GM18517 (cell line): ENCODE measurements around the gene ECHDC3.
A peak's percentile ranks its signal among the peaks of the same experiment; 100 is the strongest.

ENCODE experiments used
- ATAC-seq: cut with Tn5 transposase; IDR thresholded peaks from one replicate; pipeline ENCODE4 v1.9.1; 2021; ENCODE audit warnings: mild to moderate bottlenecking, moderate library complexity; ENCODE audit not compliant: unreplicated experiment

Gene ECHDC3

GRCh38 chr10:11746883-11747539 is 4.8 kb downstream of the ECHDC3 start:
- no peak for ATAC-seq

DNA sequence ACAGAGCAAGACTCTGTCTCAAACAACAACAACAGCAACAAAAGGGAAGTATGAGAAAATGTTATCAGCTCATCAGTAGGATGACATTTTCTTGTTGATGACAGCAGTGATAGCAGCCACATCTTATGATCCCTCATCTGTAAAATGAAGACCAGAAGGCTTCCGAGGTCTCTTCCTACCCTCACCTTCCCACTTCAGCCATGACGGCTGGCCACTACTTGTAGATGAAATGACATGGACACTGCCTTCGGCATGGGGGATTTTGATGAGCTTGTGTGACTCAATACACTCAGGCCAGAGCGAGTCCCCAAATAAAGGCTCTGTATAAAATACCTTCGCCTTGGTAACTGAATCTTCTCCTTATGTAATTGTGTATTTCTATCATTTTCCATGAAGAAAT is 6.7 kb downstream of the ECHDC3 start:
- no peak for ATAC-seq

DNA sequence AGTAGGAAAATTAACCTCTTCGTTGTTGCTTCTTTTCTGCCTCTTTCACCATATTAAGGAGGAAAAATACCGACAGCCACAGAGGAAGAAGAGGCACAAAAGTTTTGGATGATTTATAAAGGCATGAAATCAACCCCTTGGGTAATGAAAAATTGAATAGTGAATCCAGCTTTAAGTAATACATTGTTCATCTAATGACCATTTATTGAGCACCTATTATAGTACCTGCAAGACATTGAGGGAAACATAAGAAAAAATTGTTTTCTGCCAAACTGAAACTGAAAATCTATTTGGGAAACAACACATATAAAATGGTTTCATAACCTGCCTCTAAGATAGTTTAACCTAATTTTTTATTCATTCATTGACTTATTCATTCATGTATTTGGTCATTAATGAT is 8.2 kb downstream of the ECHDC3 start:
- no peak for ATAC-seq

- no peak for ATAC-seq
Measured at GRCh38 chr10:11754173-11754572, 12.0 kb downstream of the ECHDC3 start.

DNA sequence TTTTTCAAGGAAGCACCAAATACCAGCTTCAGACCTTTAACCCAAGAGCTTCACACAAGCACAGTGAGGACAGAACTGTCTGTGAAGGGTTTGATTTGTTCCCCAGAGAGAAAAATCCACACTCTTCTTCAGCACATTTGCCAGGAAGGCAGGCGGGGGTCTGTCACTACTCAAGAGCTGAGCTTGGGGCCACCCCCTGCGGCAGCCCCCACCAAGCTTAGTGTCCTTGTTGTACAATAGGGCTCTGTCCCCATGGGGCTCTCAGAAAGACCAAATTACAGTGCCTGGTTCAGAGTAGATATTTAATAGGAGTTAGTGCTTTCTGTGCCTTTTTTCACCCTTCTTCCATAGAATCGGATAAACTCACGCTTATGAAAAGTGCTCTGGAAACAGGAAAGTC is 12.4 kb downstream of the ECHDC3 start:
- ATAC-seq, result no peak

- ATAC-seq, result no peak
Measured at GRCh38 chr10:11755512-11756263, 13.5 kb downstream of the ECHDC3 start.

DNA sequence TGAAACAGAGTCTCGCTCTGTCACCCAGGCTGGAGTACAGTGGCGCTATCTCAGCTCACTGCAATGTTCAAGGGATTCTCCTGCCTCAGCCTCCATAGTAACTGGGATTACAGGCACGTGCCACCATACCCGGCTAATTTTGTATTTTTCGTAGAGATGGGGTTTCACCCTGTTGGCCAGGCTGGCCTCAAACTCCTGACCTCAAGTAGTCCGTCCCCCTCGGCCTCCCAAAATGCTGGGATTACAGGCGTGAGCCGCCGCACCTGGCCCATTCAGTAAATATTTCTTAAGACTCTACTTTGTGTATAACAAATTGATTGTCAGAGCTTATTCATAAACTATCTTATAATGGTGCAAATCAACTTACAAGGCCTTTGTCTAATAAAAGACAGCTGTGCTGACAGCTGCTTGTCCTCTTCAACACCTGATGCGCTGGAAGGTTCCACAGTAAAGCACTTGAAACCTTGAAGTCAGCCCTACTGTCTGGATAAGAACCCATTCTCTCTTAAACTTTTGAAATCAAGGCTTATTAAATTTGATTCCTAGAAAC is 14.7 kb downstream of the ECHDC3 start:
- ATAC-seq, result no peak

GRCh38 chr10:11757454-11757820 is 15.3 kb downstream of the ECHDC3 start:
- no peak for ATAC-seq

- peak; percentile 92 for ATAC-seq
Measured at GRCh38 chr10:11757821-11758463, 15.8 kb downstream of the ECHDC3 start.

DNA sequence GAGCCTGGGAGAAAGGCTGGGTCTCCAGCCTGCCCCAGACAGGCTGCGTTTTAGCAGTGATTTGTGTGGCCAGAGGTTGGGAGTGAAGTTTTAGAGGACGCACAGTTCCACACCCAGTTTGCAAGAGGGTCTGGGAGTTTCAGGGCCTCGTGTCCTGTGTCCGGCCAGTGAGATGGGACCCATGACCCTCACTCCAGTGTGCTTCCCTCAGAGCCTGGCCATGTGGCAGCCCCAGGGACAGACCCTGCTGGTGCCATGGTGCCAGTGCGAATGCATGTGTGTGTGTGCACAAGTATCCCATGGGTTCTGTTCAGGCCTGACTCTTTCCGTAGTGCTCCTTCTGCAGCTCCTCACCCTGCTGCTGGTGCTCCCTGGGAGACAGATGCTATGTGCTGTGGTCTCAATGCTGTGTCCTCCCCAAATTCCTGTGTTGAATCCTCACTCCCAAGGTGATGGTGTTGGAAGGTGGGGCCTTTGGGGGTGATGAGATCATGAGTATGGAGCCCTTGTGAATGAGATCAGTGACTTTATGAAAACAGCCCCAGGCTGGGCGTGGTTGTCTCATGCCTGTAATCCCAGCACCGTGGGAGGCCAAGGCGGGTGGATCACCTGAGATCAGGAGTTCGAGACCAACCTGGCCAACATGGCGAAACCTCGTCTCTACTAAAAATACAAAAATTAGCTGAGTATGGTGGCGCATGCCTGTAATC is 16.5 kb downstream of the ECHDC3 start:
- no peak for ATAC-seq

GRCh38 chr10:11759347-11759746 is 17.2 kb downstream of the ECHDC3 start:
- ATAC-seq, result no peak

GRCh38 chr10:11760151-11760550 is 18.0 kb downstream of the ECHDC3 start:
- ATAC-seq, result no peak

DNA sequence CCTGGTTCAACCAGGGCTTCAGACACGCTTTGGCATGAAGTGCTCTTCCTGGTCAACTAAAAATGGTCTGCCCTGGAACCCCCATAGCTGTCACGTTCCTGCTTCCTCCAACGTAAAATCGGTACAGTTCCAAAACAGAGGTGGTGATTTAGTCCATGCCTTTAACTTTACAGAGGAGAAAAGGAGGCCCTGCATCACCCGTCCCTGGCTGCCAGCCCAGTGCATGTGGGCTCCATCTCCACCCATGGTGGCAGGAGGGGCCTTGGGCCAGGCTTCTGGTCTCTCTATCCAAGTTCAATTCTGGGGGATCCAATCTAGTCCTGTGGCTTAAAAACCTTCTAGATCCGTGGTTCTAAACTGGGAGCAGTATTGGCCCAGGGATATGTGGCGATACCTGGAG is 18.7 kb downstream of the ECHDC3 start:
- no peak for ATAC-seq

DNA sequence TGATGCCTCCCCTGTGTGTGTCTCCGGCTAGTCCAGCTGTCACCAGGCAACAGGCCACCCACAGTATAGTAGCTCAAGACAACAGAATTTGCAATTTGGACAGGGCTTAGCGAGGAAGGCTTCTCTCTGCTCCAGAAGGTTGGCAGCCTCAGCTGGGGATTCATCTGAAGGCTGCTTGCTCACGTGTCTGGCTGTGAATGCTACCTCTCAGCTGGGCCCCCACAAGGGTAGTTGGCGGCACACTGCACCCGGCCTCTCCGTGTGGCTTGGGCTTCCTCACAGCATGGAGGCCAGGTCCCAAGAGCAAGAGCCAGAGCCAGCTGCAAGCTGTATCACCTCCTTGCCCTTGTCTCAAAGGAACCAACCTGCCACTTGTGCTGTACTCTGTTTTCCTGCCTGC is 19.2 kb downstream of the ECHDC3 start:
- no peak for ATAC-seq

GRCh38 chr10:11762706-11763500 is 20.7 kb downstream of the ECHDC3 start:
- no peak for ATAC-seq

GRCh38 chr10:11763501-11763861 is 21.3 kb downstream of the ECHDC3 start:
- ATAC-seq, result no peak

DNA sequence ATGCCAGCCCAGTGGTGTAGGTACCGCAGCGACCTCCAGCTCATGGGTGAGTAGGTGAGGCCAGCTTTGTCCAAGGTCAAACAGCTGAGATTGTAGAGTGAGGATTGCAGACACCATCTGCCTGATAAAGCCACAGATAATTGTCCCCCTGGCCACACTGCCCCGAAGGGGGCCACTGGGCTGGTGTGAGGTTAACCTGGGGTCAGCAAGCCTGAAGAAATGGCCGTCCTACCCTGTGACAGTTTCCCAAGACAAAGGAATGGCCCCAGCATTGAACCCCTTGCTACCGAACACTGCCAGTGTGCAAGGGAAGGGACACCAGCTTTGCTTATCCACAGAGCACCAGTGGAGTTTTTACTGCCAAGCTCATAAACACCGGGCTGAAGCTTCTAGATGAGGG is 23.0 kb downstream of the ECHDC3 start:
- no peak for ATAC-seq

DNA sequence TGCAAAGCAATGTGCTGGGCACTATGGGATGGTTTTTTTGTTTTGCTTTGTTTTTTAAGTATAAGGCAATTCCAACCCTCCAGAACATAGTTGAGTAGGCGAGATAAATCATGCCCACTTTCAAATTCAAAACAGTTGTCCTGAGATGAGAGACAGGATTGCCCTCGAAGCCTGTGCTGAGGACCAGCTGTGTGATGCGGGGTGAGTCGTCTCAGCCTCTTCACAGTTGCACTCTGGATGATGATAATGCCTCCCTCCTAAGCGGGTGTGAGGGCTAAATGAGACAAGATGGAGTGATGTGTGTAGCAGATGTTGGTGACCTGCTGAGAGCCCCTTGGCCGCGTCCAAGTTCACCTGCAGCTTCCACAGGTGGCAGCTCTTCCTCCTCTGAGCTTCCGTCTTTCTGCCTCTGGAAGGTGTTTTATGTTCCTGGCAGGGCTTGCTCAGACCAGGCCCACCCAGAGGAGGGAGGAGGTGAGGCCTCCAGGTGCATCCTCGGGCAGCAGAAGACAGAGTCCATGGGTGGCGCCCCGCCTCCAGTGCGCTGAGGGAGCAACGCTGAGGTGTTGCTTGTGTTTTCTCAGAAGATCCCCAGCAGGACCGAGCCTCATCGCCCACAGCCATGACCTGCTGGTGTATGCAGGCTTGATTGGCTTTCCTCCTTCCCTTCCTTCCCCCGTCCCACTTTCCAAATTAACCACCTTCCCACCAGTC is 30.6 kb downstream of the ECHDC3 start:
- ATAC-seq, result no peak

DNA sequence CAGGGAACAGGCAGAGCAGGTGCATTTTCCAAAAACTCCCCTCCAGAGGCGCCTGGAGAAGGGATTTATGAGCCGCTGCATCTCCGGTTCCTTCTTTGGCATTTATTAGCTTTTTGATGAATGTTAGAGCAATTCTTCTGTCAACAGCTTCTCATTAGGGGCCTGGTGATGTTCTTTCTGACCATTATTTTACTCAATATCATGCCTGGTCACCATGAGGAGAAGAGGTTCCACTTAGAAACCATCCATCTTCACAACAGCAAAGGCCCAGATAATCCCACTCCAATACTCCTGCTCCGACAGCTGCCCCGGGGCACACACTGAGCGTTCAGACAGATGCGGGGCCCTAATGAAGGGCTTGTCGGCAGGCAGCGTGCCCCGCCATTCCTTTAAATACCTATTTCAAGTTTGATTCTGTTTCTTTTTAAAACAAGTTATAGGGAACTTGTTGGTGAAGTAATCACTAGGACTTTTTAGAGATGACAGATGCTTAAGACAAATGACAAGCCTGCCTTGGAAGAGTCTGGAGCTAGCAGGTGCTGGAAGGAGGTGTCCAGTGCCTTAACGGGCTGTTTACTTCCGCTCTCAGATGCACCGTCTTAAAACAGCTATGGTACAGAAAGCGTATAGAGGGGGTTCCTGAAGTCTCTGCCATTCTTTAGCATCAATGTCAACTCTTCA is 31.7 kb downstream of the ECHDC3 start:
- no peak for ATAC-seq
